ENCODE data around the gene SYT1.

SYT1 gene

DNA sequence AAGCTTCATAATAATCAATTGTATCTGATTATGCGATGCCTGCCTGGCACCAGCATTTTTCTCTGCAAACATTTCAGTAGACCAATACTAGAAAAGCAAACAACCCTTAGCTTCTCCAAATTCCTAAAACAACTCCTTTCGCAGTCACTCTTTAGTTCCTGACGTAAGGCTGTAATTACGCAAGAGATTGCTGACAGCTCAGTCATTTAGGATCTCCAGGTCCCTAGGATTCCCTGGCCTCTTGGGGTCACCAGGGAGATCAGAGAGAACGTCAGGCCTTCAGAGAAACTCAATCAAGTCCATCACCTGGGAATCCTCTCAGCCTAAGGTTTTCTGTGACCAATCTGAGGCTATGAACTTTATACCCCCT, 435.6 kb downstream of the SYT1 start:
- no peak overlapping the region for H3K27ac ChIP-seq (ENCODE audit: low read depth, low read length, severe bottlenecking)
- H3K36me3 ChIP-seq (ENCODE audit: control insufficient read depth, insufficient read depth, low read length) = peaks cover 10% of the 10 kb centered on the region
- 65 to 93% methylated on average over 3 to 4 of the region's 5 CpGs for WGBS, 2 experiments (ENCODE audit: insufficient coverage in 2 of 2)
- no peaks in the 10 kb centered on the region for H3K9me3 ChIP-seq (ENCODE audit: control insufficient read depth, low read length)
- no peaks in the 10 kb centered on the region for H3K4me1 ChIP-seq (ENCODE audit: control insufficient read depth, insufficient read depth, low read length, poor library complexity, severe bottlenecking)
- H3K4me3 ChIP-seq (ENCODE audit: extremely low read depth, insufficient read depth, low read length, poor library complexity, severe bottlenecking) = no peak overlapping the region

DNA sequence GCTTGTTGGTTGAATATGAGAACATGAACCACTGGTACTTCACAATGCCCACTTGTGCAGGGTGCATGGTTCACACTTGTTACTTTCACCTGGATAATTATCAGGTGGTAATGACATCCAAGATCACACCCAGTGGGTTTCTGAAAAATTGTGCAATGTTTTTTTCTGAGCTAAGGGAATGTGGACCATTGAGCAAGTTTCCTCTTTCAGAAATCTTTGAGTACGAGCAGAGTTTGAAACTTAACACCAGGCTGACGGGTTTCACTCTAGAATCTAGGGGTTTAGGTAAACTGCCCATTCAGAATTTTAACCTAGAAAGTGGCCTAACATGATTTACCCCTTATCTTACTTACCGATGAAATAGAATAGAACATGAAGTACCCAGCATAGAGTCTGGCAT, 436.6 kb downstream of the SYT1 start:
- Histone ChIP-seq H3K4me1 (ENCODE audit: control insufficient read depth, insufficient read depth, low read length, poor library complexity, severe bottlenecking) (no peaks in the 10 kb centered on the region), H3K27ac (ENCODE audit: low read depth, low read length, severe bottlenecking) (no peak overlapping the region), H3K36me3 (ENCODE audit: control insufficient read depth, insufficient read depth, low read length) (peaks cover 8% of the 10 kb centered on the region), H3K9me3 (ENCODE audit: control insufficient read depth, low read length) (no peaks in the 10 kb centered on the region), H3K4me3 (ENCODE audit: extremely low read depth, insufficient read depth, low read length, poor library complexity, severe bottlenecking) (no peak overlapping the region)
- 73 to 80% methylated on average over 1 to 2 of the region's 3 CpGs for WGBS, 2 experiments (ENCODE audit: insufficient coverage in 2 of 2)

DNA sequence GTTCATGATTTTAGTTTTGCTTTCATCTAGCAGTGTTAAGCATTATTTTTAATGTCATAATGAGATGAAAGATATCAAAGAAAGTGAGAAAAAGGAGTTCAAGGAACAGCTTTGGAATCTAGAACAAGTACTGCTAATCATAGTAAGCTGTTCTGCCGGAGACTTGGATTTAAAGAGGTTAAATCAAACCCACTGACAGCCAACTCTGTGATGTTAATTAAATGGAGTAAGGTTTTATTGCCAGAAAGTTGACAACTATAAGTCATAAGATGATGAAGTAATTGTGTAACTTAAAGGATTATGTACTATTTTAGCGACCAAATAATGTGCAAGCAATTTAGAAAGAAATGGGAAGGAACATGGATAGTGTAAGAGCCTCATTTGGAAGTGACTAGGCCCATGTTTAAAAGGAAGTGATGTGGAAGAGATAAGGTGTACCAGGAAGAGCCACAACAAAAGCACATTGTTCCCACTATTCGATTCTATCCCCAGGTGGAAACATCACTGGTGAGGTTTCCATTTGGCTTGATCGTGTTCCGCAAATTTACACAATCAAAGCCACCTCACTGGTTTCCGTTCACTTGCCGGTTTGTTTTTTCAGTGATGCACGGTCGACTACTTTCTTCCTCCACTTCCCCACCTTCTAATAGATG, 437.7 kb downstream of the SYT1 start:
- Histone ChIP-seq H3K27ac (ENCODE audit: low read depth, low read length, severe bottlenecking) (no peak overlapping the region), H3K9me3 (ENCODE audit: control insufficient read depth, low read length) (no peaks in the 10 kb centered on the region), H3K4me3 (ENCODE audit: extremely low read depth, insufficient read depth, low read length, poor library complexity, severe bottlenecking) (no peak overlapping the region), H3K4me1 (ENCODE audit: control insufficient read depth, insufficient read depth, low read length, poor library complexity, severe bottlenecking) (no peaks in the 10 kb centered on the region), H3K36me3 (ENCODE audit: control insufficient read depth, insufficient read depth, low read length) (no peaks in the 10 kb centered on the region)
- 88 to 94% methylated on average over 3 to 4 of the region's 9 CpGs for WGBS, 2 experiments (ENCODE audit: insufficient coverage in 2 of 2)

DNA sequence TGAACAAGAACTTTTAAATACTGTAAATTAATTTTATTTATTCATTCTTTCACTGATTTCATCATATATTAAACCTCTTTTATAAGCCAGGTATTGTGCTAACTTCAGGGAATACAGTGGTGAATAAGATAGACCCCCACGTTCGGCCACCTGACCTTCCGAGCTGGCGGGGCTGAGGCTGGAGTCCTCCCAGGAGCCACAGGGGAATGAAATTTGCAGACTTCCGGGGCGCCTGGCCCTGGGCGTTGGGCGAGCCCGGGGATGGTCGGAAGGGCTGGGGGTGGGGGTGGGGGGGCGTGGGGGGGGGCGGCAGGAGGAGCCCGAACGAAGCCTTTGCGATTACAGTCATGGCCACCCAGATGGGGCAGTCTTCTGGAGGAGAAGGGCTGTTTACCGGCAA, 442.8 kb downstream of the SYT1 start:
- Histone ChIP-seq H3K36me3 (ENCODE audit: control insufficient read depth, insufficient read depth, low read length) (peaks cover 9% of the 10 kb centered on the region), H3K9me3 (ENCODE audit: control insufficient read depth, low read length) (no peaks in the 10 kb centered on the region), H3K4me1 (ENCODE audit: control insufficient read depth, insufficient read depth, low read length, poor library complexity, severe bottlenecking) (no peaks in the 10 kb centered on the region), H3K4me3 (ENCODE audit: extremely low read depth, insufficient read depth, low read length, poor library complexity, severe bottlenecking) (no peak overlapping the region), H3K27ac (ENCODE audit: low read depth, low read length, severe bottlenecking) (no peak overlapping the region)
- WGBS, 2 experiments (ENCODE audit: insufficient coverage in 2 of 2) = 92 to 100% methylated on average over 1 to 4 of the region's 16 CpGs

DNA sequence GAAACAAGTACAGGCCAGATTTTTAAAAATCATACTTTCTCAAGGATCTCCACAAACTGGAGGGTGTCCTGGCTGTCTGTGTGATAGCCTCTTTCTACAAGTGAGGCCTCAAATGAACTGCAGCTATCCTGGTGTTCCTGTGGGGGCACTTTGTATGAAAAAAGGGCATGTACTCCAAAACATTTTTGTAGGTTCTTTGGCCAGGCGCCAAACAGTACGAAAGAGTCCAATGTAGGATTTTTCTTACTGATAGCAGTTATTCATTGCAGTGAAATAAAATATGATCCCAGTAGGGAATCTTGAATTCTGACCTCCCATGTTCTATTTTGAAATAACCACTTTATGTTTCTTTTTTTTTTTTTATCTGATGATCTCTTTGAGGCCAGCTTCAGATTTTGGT, 444.5 kb downstream of the SYT1 start:
- no peaks in the 10 kb centered on the region for H3K9me3 ChIP-seq (ENCODE audit: control insufficient read depth, low read length)
- peaks cover 9% of the 10 kb centered on the region for H3K36me3 ChIP-seq (ENCODE audit: control insufficient read depth, insufficient read depth, low read length)
- H3K27ac ChIP-seq (ENCODE audit: low read depth, low read length, severe bottlenecking) = no peak overlapping the region
- H3K4me1 ChIP-seq (ENCODE audit: control insufficient read depth, insufficient read depth, low read length, poor library complexity, severe bottlenecking) = no peaks in the 10 kb centered on the region
- H3K4me3 ChIP-seq (ENCODE audit: extremely low read depth, insufficient read depth, low read length, poor library complexity, severe bottlenecking) = no peak overlapping the region
- WGBS, 2 experiments (ENCODE audit: insufficient coverage in 2 of 2) = 95 to 100% methylated on average over 1 to 2 of the region's 2 CpGs

DNA sequence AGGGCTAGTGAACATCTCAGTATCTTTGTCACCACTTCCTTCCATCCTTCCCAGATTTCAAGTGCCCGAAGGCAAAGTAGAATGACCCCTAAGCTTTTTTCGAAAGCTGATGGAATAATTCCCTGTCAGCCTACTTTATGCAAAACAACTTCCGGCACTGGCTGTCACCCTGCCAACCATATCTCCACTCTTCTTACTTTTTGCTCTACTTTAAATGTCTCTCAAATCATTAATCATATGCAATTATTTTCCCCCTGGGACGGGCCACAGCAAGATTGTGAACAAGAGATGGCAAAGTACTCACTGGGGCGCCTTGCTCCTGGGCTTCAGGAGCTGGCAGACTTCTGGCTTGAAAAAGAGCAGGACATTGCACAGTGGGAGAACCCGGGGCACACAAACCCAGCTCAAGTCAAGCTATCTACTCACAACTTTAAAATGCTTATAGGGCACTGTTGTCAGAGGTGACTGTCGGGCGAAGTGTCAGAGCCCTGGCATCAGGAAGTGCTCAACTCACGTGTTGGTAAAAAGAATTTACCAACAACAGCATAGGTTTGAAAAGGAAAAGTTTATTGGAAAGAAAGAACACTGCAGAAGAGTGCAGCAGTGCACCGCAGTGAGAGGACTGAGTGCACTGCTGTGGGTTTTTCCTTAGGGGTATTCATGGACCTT, 452.7 kb downstream of the SYT1 start:
- Histone ChIP-seq H3K36me3 (ENCODE audit: control insufficient read depth, insufficient read depth, low read length) (no peaks in the 10 kb centered on the region), H3K9me3 (ENCODE audit: control insufficient read depth, low read length) (no peaks in the 10 kb centered on the region), H3K27ac (ENCODE audit: low read depth, low read length, severe bottlenecking) (no peak overlapping the region), H3K4me3 (ENCODE audit: extremely low read depth, insufficient read depth, low read length, poor library complexity, severe bottlenecking) (no peak overlapping the region), H3K4me1 (ENCODE audit: control insufficient read depth, insufficient read depth, low read length, poor library complexity, severe bottlenecking) (no peaks in the 10 kb centered on the region)
- 89 to 95% methylated on average over 6 to 9 of the region's 10 CpGs for WGBS, 2 experiments (ENCODE audit: insufficient coverage in 2 of 2)

DNA sequence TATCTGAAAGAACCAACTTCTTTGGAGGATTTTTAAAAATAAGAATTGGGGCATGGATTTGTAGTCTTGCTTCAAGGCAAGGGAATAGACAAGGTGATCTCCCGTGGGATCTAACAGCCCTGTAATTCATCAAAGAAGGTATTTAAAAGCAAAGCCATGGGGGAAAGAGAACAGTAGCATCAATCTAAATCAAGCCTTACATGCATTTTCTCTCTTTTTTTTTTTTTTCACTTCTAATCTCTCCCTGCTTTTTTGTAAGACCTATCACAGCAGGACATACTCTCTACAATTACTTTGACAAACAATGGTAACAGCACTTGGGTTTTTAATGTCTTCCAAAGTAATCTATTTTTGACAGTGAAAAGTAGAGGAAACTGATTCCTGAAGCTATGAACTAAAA, 458.3 kb downstream of the SYT1 start:
- H3K4me1 ChIP-seq (ENCODE audit: control insufficient read depth, insufficient read depth, low read length, poor library complexity, severe bottlenecking) = no peaks in the 10 kb centered on the region
- no peaks in the 10 kb centered on the region for H3K9me3 ChIP-seq (ENCODE audit: control insufficient read depth, low read length)
- H3K4me3 ChIP-seq (ENCODE audit: extremely low read depth, insufficient read depth, low read length, poor library complexity, severe bottlenecking) = no peak overlapping the region
- no peaks in the 10 kb centered on the region for H3K36me3 ChIP-seq (ENCODE audit: control insufficient read depth, insufficient read depth, low read length)
- WGBS, 2 experiments (ENCODE audit: insufficient coverage in 2 of 2) = 50% methylated on average over 1 of the region's 1 CpG; no CpG with 5 or more reads in 1 of the 2 experiments
- H3K27ac ChIP-seq (ENCODE audit: low read depth, low read length, severe bottlenecking) = no peak overlapping the region

DNA sequence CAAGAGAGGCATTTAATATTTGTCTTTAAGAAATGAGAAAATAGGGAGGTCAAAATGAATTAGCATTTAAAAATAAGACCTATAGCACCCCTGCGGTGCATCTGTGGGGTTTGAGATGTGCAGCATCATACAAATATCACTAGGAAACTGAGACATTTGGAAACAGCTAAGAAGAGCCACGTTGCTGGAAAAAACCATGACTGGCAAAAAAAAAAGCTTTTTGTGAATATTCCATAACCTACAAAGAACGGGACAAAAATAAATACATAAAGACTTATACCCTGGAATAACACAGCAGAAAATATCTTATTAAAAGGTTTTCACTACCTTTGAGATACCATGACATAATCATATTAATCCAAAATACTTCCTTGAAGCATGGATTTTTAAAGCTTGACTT, 460.0 kb downstream of the SYT1 start:
- H3K9me3 ChIP-seq (ENCODE audit: control insufficient read depth, low read length) = no peaks in the 10 kb centered on the region
- no peak overlapping the region for H3K4me3 ChIP-seq (ENCODE audit: extremely low read depth, insufficient read depth, low read length, poor library complexity, severe bottlenecking)
- H3K4me1 ChIP-seq (ENCODE audit: control insufficient read depth, insufficient read depth, low read length, poor library complexity, severe bottlenecking) = no peaks in the 10 kb centered on the region
- H3K36me3 ChIP-seq (ENCODE audit: control insufficient read depth, insufficient read depth, low read length) = no peaks in the 10 kb centered on the region
- no peak overlapping the region for H3K27ac ChIP-seq (ENCODE audit: low read depth, low read length, severe bottlenecking)
- WGBS, 2 experiments (ENCODE audit: insufficient coverage in 2 of 2) = 75% methylated on average over 2 of the region's 3 CpGs; no CpG with 5 or more reads in 1 of the 2 experiments

DNA sequence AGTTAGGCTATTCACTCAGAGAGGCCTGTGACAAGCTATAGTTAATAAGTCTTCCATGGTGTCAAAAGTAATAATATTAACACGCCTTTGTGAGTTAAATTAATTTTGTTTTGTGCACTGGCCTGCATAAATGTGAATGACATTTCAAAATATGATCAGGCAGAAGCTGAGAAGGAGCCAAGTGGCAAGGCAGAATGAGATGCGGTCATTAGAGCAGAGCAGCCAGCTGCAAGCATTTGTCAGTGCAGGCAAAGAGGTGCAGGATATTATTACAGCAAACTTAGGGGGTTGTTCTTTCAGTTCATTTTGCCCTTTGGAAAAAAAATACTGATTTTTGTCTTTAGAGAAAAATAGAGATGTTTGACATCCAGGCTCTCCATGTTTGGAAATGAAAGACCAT, 461.6 kb downstream of the SYT1 start:
- Histone ChIP-seq H3K4me3 (ENCODE audit: extremely low read depth, insufficient read depth, low read length, poor library complexity, severe bottlenecking) (no peak overlapping the region), H3K4me1 (ENCODE audit: control insufficient read depth, insufficient read depth, low read length, poor library complexity, severe bottlenecking) (no peaks in the 10 kb centered on the region), H3K9me3 (ENCODE audit: control insufficient read depth, low read length) (no peaks in the 10 kb centered on the region), H3K36me3 (ENCODE audit: control insufficient read depth, insufficient read depth, low read length) (no peaks in the 10 kb centered on the region), H3K27ac (ENCODE audit: low read depth, low read length, severe bottlenecking) (no peak overlapping the region)
- 84 to 88% methylated on average over 2 of the region's 2 CpGs for WGBS, 2 experiments (ENCODE audit: insufficient coverage in 2 of 2)

DNA sequence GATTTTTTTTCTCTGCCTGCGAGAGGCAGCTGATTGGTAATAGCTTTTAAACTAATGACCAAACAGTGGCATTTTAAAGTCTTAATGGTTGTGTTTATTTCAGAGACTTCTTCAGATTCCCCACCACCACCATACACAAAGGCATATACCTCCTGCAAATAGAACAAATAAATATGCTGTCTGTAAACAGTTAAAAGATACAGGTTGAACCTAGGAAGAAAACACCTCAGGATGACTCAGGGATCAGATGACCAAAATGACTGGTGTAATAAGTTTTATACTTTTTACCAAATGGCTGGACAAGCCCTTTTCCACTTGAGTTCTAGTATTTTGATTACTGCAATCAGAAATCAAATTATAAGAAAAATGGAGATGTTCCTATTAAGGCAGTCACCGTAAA, 462.1 kb downstream of the SYT1 start:
- H3K27ac ChIP-seq (ENCODE audit: low read depth, low read length, severe bottlenecking) = no peak overlapping the region
- 100% methylated on average over 1 of the region's 2 CpGs; no CpG with 5 or more reads in 1 of the 2 experiments for WGBS, 2 experiments (ENCODE audit: insufficient coverage in 2 of 2)
- H3K9me3 ChIP-seq (ENCODE audit: control insufficient read depth, low read length) = no peaks in the 10 kb centered on the region
- no peak overlapping the region for H3K4me3 ChIP-seq (ENCODE audit: extremely low read depth, insufficient read depth, low read length, poor library complexity, severe bottlenecking)
- H3K4me1 ChIP-seq (ENCODE audit: control insufficient read depth, insufficient read depth, low read length, poor library complexity, severe bottlenecking) = no peaks in the 10 kb centered on the region
- no peaks in the 10 kb centered on the region for H3K36me3 ChIP-seq (ENCODE audit: control insufficient read depth, insufficient read depth, low read length)

DNA sequence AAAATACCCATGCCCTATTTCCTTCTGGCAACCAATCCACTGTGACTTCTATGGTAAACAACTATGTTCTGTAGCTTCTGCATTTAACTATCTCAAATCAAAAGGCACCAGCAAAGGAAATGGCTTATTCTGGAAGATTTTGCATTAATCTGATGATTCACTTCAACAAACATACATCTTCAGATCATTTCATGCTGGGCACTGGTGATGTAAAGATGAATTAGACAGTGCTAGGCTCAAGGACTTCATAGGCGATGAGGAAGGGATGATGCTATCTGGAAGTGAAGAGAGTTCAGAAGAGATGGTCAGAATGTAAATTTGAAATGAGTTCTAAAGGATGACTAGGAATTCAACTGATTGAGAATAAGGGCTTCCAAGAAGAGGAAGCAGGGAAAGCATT, 462.9 kb downstream of the SYT1 start:
- no peaks in the 10 kb centered on the region for H3K36me3 ChIP-seq (ENCODE audit: control insufficient read depth, insufficient read depth, low read length)
- H3K9me3 ChIP-seq (ENCODE audit: control insufficient read depth, low read length) = no peaks in the 10 kb centered on the region
- no peak overlapping the region for H3K27ac ChIP-seq (ENCODE audit: low read depth, low read length, severe bottlenecking)
- no peak overlapping the region for H3K4me3 ChIP-seq (ENCODE audit: extremely low read depth, insufficient read depth, low read length, poor library complexity, severe bottlenecking)
- no peaks in the 10 kb centered on the region for H3K4me1 ChIP-seq (ENCODE audit: control insufficient read depth, insufficient read depth, low read length, poor library complexity, severe bottlenecking)
- WGBS, 2 experiments (ENCODE audit: insufficient coverage in 2 of 2) = 100% methylated on average over 1 of the region's 1 CpG
